PFSK-1 (cell line): ENCODE results near the gene VTI1A.

Source experiments
- FOXP2 ChIP-seq: optimal IDR thresholded peaks from 2 replicates; pipeline ENCODE3; 2011; ENCODE audit warnings: borderline replicate concordance, control low read depth, inconsistent platforms; ENCODE audit not compliant: insufficient read depth; ENCODE audit errors: extremely low read length, extremely low read depth
- POLR2AphosphoS5 ChIP-seq: IDR thresholded peaks from 2 replicates; pipeline ENCODE4 v1.6.1; 2012; ENCODE audit warnings: low read depth, mild to moderate bottlenecking, control low read depth, low read length, moderate library complexity
- SIN3A ChIP-seq: IDR thresholded peaks from 2 replicates; pipeline ENCODE4 v1.6.1; 2012; ENCODE audit warnings: mild to moderate bottlenecking, low read length, moderate library complexity, borderline replicate concordance; ENCODE audit not compliant: insufficient read depth
- TAF1 ChIP-seq: IDR thresholded peaks from 2 replicates; pipeline ENCODE4 v1.6.1; 2012; ENCODE audit warnings: low read length, control low read depth, borderline replicate concordance; ENCODE audit not compliant: insufficient read depth
- TF ChIP-seq, protein P1 (sequence below), 2 experiments: IDR thresholded peaks; 2 replicates each; pipeline versions ENCODE4 v1.6.1 to v1.8.0; 2011 to 2012; ENCODE audit warnings: low read depth in 2 of 2, low read length in 2 of 2, control low read depth in 1 of 2, inconsistent platforms in 1 of 2, mild to moderate bottlenecking in 1 of 2, moderate library complexity in 1 of 2; ENCODE audit not compliant: insufficient read depth in 1 of 2

The VTI1A gene

GRCh38 chr10:112552593-112553110, 105.6 kb downstream of the VTI1A start:
- TF ChIP-seq FOXP2: no peak
- no peak for TF ChIP-seq TAF1
- TF ChIP-seq, protein P1, sequence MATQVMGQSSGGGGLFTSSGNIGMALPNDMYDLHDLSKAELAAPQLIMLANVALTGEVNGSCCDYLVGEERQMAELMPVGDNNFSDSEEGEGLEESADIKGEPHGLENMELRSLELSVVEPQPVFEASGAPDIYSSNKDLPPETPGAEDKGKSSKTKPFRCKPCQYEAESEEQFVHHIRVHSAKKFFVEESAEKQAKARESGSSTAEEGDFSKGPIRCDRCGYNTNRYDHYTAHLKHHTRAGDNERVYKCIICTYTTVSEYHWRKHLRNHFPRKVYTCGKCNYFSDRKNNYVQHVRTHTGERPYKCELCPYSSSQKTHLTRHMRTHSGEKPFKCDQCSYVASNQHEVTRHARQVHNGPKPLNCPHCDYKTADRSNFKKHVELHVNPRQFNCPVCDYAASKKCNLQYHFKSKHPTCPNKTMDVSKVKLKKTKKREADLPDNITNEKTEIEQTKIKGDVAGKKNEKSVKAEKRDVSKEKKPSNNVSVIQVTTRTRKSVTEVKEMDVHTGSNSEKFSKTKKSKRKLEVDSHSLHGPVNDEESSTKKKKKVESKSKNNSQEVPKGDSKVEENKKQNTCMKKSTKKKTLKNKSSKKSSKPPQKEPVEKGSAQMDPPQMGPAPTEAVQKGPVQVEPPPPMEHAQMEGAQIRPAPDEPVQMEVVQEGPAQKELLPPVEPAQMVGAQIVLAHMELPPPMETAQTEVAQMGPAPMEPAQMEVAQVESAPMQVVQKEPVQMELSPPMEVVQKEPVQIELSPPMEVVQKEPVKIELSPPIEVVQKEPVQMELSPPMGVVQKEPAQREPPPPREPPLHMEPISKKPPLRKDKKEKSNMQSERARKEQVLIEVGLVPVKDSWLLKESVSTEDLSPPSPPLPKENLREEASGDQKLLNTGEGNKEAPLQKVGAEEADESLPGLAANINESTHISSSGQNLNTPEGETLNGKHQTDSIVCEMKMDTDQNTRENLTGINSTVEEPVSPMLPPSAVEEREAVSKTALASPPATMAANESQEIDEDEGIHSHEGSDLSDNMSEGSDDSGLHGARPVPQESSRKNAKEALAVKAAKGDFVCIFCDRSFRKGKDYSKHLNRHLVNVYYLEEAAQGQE (IDR thresholded peaks at IDR 0.05; ENCODE audit: insufficient read depth in 1 of 2, low read depth in 2 of 2, low read length in 2 of 2): no peak
- TF ChIP-seq POLR2AphosphoS5: no peak
- no peak for TF ChIP-seq SIN3A

- TF ChIP-seq, protein P1 (IDR thresholded peaks at IDR 0.05; ENCODE audit: insufficient read depth in 1 of 2, low read depth in 2 of 2, low read length in 2 of 2): no peak
- TF ChIP-seq POLR2AphosphoS5: no peak
- no peak for TF ChIP-seq FOXP2
- no peak for TF ChIP-seq SIN3A
- TF ChIP-seq TAF1: no peak
Observed at GRCh38 chr10:112553315-112553714, 106.3 kb downstream of the VTI1A start.

GRCh38 chr10:112554263-112554662, 107.2 kb downstream of the VTI1A start:
- TF ChIP-seq POLR2AphosphoS5 (no peak), FOXP2 (no peak), SIN3A (no peak), TAF1 (no peak)
- TF ChIP-seq, protein P1 (IDR thresholded peaks at IDR 0.05; ENCODE audit: insufficient read depth in 1 of 2, low read depth in 2 of 2, low read length in 2 of 2): no peak

- TF ChIP-seq TAF1 (no peak), POLR2AphosphoS5 (no peak), FOXP2 (no peak), SIN3A (no peak)
- TF ChIP-seq, protein P1 (IDR thresholded peaks at IDR 0.05; ENCODE audit: insufficient read depth in 1 of 2, low read depth in 2 of 2, low read length in 2 of 2): no peak
Observed at GRCh38 chr10:112557197-112557596, 110.2 kb downstream of the VTI1A start.
